Endodermal cell (in vitro differentiated cells): ENCODE data around the gene TMC3. TPM values are rescaled to one million over a fixed set of nuclear protein-coding genes. Genes with fewer than 3 reads are reported as not detected.

Experiments used
- DNase-seq: peaks from one replicate; pipeline ENCODE4 v3.0.0-alpha.2; 2017
- H3K27ac ChIP-seq: 2 replicates; pipeline ENCODE4 v1.5.1; 2013; ENCODE audit warnings: mild to moderate bottlenecking, low read depth, low read length, moderate library complexity
- H3K27me3 ChIP-seq: 2 replicates; pipeline ENCODE4 v1.6.1; 2013; ENCODE audit warnings: mild to moderate bottlenecking, low read length, moderate library complexity; ENCODE audit not compliant: insufficient read depth, control insufficient read depth, poor library complexity, severe bottlenecking
- H3K36me3 ChIP-seq: 2 replicates; pipeline ENCODE4 v1.7.0; 2013; ENCODE audit warnings: mild to moderate bottlenecking, low read length, moderate library complexity; ENCODE audit not compliant: control insufficient read depth, insufficient read depth
- H3K4me1 ChIP-seq: one replicate; pipeline ENCODE4 v1.7.0; 2013; ENCODE audit warnings: low read length; ENCODE audit not compliant: control insufficient read depth, insufficient read depth
- H3K4me3 ChIP-seq: 2 replicates; pipeline ENCODE4 v1.5.1; 2013; ENCODE audit warnings: mild to moderate bottlenecking, low read length, moderate library complexity
- H3K9ac ChIP-seq: 2 replicates; pipeline ENCODE4 v1.6.1; 2013; ENCODE audit warnings: mild to moderate bottlenecking, low read length, moderate library complexity; ENCODE audit not compliant: poor library complexity, severe bottlenecking; ENCODE audit errors: extremely low read depth
- H3K9me3 ChIP-seq: 2 replicates; pipeline ENCODE4 v1.6.1; 2013; ENCODE audit warnings: mild to moderate bottlenecking, low read length, moderate library complexity; ENCODE audit not compliant: control insufficient read depth
- H3K27ac Mint-ChIP-seq: 2 replicates; pipeline ENCODE4 v1.8.0; 2020; ENCODE audit warnings: mixed read lengths
- H3K27me3 Mint-ChIP-seq: 2 replicates; pipeline ENCODE4 v1.8.0; 2021; ENCODE audit warnings: mild to moderate bottlenecking, mixed read lengths; ENCODE audit not compliant: insufficient read depth
- H3K36me3 Mint-ChIP-seq: 2 replicates; pipeline ENCODE4 v1.8.0; 2020; ENCODE audit warnings: low read depth, mixed read lengths
- H3K4me1 Mint-ChIP-seq: 2 replicates; pipeline ENCODE4 v1.8.0; 2020; ENCODE audit warnings: mixed read lengths
- H3K4me3 Mint-ChIP-seq: 2 replicates; pipeline ENCODE4 v1.8.0; 2020; ENCODE audit warnings: mild to moderate bottlenecking, moderate library complexity, mixed read lengths
- H3K9me3 Mint-ChIP-seq: 2 replicates; pipeline ENCODE4 v1.8.0; 2020; ENCODE audit warnings: mild to moderate bottlenecking, mixed read lengths
- WGBS, 2 experiments: methylation state at CpG; one replicate each; pipeline versions ENCODE4 v1.1.5 to v1.1.7; 2013; ENCODE audit warnings: missing lambda C conversion rate in 2 of 2, mixed read lengths in 1 of 2; ENCODE audit not compliant: insufficient coverage in 1 of 2, insufficient read length in 1 of 2; 5-methylcytosine and 5-hydroxymethylcytosine counted together
- total RNA-seq, 2 donors: library from RNA; stranded (reverse); fragmentation: NEBNext Ultra II Directional in 1 of 2; extraction: Animal tissue kit (Norgen Biotek cat#: 25700) in 1 of 2; gene quantifications; 2 replicates in 1 of 2; 3 replicates in 1 of 2; pipeline ENCODE4 v1.2.1, GENCODE V29; 2021
- TF ChIP-seq, protein P1 (sequence below): fragments of 200-600 bp; sonication (generic); conservative IDR thresholded peaks from 2 replicates; pipeline ENCODE4 v1.5.0; 2021; ENCODE audit warnings: antibody characterized with exemption, mild to moderate bottlenecking

The TMC3 gene
- total RNA-seq, 2 donors from 2014 or later = not detected

DNA sequence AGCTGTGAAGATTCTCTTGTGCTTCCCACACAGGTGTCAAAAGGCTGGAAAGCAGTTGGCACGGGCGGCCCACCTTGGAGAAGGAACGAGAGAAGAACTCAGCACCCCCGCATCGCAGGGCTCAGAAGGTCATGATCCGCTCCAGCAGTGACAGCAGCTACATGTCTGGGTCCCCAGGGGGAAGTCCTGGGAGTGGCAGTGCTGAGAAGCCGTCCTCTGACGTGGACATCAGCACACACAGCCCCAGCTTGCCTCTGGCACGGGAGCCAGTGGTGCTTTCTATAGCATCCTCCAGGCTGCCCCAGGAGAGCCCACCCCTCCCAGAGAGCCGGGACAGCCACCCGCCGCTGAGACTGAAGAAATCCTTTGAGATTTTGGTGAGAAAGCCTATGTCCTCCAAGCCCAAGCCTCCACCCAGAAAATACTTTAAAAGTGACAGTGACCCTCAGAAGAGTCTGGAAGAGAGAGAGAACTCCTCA is 81.5 kb downstream of the TMC3 start:
- Histone ChIP-seq H3K27ac (no peak overlapping the region), H3K27me3 (no peaks in the 10 kb centered on the region), H3K4me3 (no peak overlapping the region), H3K9me3 (no peaks in the 10 kb centered on the region), H3K4me1 (no peaks in the 10 kb centered on the region), H3K36me3 (no peaks in the 10 kb centered on the region), H3K9ac (no peak overlapping the region)
- Mint-ChIP-seq H3K27me3 (peaks cover 29% of the 10 kb centered on the region), H3K27ac (no peak overlapping the region), H3K9me3 (no peaks in the 10 kb centered on the region), H3K4me3 (no peak overlapping the region), H3K36me3 (no peaks in the 10 kb centered on the region), H3K4me1 (peaks cover 7% of the 10 kb centered on the region)
- WGBS, 2 experiments = 90 to 94% methylated on average over 5 to 12 of the region's 12 CpGs
- DNase-seq = no peak
- TF ChIP-seq, protein P1, sequence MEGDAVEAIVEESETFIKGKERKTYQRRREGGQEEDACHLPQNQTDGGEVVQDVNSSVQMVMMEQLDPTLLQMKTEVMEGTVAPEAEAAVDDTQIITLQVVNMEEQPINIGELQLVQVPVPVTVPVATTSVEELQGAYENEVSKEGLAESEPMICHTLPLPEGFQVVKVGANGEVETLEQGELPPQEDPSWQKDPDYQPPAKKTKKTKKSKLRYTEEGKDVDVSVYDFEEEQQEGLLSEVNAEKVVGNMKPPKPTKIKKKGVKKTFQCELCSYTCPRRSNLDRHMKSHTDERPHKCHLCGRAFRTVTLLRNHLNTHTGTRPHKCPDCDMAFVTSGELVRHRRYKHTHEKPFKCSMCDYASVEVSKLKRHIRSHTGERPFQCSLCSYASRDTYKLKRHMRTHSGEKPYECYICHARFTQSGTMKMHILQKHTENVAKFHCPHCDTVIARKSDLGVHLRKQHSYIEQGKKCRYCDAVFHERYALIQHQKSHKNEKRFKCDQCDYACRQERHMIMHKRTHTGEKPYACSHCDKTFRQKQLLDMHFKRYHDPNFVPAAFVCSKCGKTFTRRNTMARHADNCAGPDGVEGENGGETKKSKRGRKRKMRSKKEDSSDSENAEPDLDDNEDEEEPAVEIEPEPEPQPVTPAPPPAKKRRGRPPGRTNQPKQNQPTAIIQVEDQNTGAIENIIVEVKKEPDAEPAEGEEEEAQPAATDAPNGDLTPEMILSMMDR = no peak

GRCh38 chr15:81291916-81292522 is 82.0 kb downstream of the TMC3 start:
- TF ChIP-seq, protein P1 = no peak
- H3K36me3 ChIP-seq = no peaks in the 10 kb centered on the region
- no peak overlapping the region for H3K27ac ChIP-seq
- H3K4me1 Mint-ChIP-seq = peaks cover 7% of the 10 kb centered on the region
- H3K27me3 Mint-ChIP-seq = peaks cover 30% of the 10 kb centered on the region
- no peak overlapping the region for H3K4me3 ChIP-seq
- WGBS, 2 experiments = 91% methylated on average over 5 of the region's 5 CpGs; no CpG with 5 or more reads in 1 of the 2 experiments
- H3K36me3 Mint-ChIP-seq = no peaks in the 10 kb centered on the region
- H3K9me3 ChIP-seq = no peaks in the 10 kb centered on the region
- H3K27ac Mint-ChIP-seq = no peak overlapping the region
- no peak overlapping the region for H3K9ac ChIP-seq
- no peaks in the 10 kb centered on the region for H3K4me1 ChIP-seq
- no peak overlapping the region for H3K4me3 Mint-ChIP-seq
- H3K9me3 Mint-ChIP-seq = no peaks in the 10 kb centered on the region
- no peak for DNase-seq
- no peaks in the 10 kb centered on the region for H3K27me3 ChIP-seq

DNA sequence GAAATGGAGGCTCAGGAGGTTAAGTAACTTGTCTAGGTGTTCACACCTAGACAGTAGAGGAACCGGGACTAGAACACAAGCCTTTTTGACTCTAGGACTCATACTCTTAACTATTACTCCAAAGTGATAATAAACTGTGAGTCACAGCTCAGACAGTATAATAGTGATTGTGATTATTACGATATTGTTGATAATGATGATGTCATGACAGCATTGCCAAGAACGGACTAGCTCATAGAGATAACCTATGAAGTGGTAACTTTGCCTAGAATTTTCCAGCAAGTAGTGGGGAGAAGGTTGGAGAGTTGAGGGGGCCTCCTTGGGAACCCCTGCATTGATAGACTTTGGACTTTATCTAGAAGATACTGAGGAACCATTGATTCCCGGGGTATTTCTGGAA is 84.1 kb downstream of the TMC3 start:
- 98 to 100% methylated on average over 2 to 4 of the region's 4 CpGs for WGBS, 2 experiments
- Histone ChIP-seq H3K9me3 (no peaks in the 10 kb centered on the region), H3K27me3 (no peaks in the 10 kb centered on the region), H3K27ac (no peak overlapping the region), H3K36me3 (no peaks in the 10 kb centered on the region), H3K9ac (no peak overlapping the region), H3K4me3 (no peak overlapping the region), H3K4me1 (no peaks in the 10 kb centered on the region)
- no peaks in the 10 kb centered on the region for H3K9me3 Mint-ChIP-seq
- H3K4me3 Mint-ChIP-seq = no peak overlapping the region
- TF ChIP-seq, protein P1 = no peak
- H3K27me3 Mint-ChIP-seq = peaks cover 17% of the 10 kb centered on the region
- H3K27ac Mint-ChIP-seq = no peak overlapping the region
- no peak for DNase-seq
- H3K4me1 Mint-ChIP-seq = peaks cover 2% of the 10 kb centered on the region
- H3K36me3 Mint-ChIP-seq = no peaks in the 10 kb centered on the region
